ENCODE data around the gene MED20. TPM values are rescaled to one million over a fixed set of nuclear protein-coding genes. Genes with fewer than 3 reads are reported as not detected.

MED20 gene
- total RNA-seq, 4 donors from 2014 or later = 6.9 to 18.7 (median 15.0) TPM

- WGBS, 2 donors = 88 to 91% methylated on average over 13 of the region's 13 CpGs
- H3K27ac ChIP-seq = no peak overlapping the region
These were observed 48.8 kb downstream of the MED20 start for GRCh38 chr6:41872147-41872546.

GRCh38 chr6:41871691-41872090 is 49.2 kb downstream of the MED20 start:
- intact Hi-C loops (cut with DNase I) = no loop called here
- no peaks in the 10 kb centered on the region for H3K27me3 ChIP-seq
- no peak for TF ChIP-seq CTCF (IDR thresholded peaks at IDR 0.05)
- TF ChIP-seq POLR2A (IDR thresholded peaks at IDR 0.05) = no peak
- no peak for DNase-seq
- H3K36me3 ChIP-seq = no peaks in the 10 kb centered on the region
- no peak overlapping the region for H3K4me3 ChIP-seq
- whole genome bisulfite sequencing, 2 donors = 90 to 92% methylated on average over 2 of the region's 2 CpGs
- H3K4me1 ChIP-seq = no peaks in the 10 kb centered on the region
- no peaks in the 10 kb centered on the region for H3K9me3 ChIP-seq
- no peak overlapping the region for H3K27ac ChIP-seq

More at GRCh38 chr6:41872147-41872546, 48.8 kb downstream of the MED20 start:
- Histone ChIP-seq H3K36me3 (no peaks in the 10 kb centered on the region), H3K27me3 (no peaks in the 10 kb centered on the region), H3K4me1 (no peaks in the 10 kb centered on the region), H3K9me3 (no peaks in the 10 kb centered on the region), H3K4me3 (no peak overlapping the region)
- TF ChIP-seq CTCF (IDR thresholded peaks at IDR 0.05) = no peak
- TF ChIP-seq POLR2A (IDR thresholded peaks at IDR 0.05) = no peak
- DNase-seq = no peak
- intact Hi-C loops (cut with DNase I) = no loop called here

GRCh38 chr6:41859356-41859755 is 61.6 kb downstream of the MED20 start:
- no peaks in the 10 kb centered on the region for H3K9me3 ChIP-seq

GRCh38 chr6:41858703-41859102 is 62.2 kb downstream of the MED20 start:
- intact Hi-C loops (cut with DNase I) = no loop called here
- H3K4me3 ChIP-seq = no peak overlapping the region
- TF ChIP-seq POLR2A (IDR thresholded peaks at IDR 0.05) = no peak
- TF ChIP-seq CTCF (IDR thresholded peaks at IDR 0.05) = no peak
- DNase-seq = no peak
- no peaks in the 10 kb centered on the region for H3K27me3 ChIP-seq
- H3K27ac ChIP-seq = no peak overlapping the region
- H3K36me3 ChIP-seq = no peaks in the 10 kb centered on the region
- no peaks in the 10 kb centered on the region for H3K9me3 ChIP-seq
- WGBS, 2 donors = 97 to 98% methylated on average over 2 of the region's 2 CpGs
- no peaks in the 10 kb centered on the region for H3K4me1 ChIP-seq

More at GRCh38 chr6:41859356-41859755, 61.6 kb downstream of the MED20 start:
- no peak for DNase-seq
- intact Hi-C loops (cut with DNase I) = no loop called here
- no peak for TF ChIP-seq POLR2A (IDR thresholded peaks at IDR 0.05)
- no peak for TF ChIP-seq CTCF (IDR thresholded peaks at IDR 0.05)
- Histone ChIP-seq H3K4me3 (no peak overlapping the region), H3K27ac (no peak overlapping the region), H3K27me3 (no peaks in the 10 kb centered on the region), H3K4me1 (no peaks in the 10 kb centered on the region), H3K36me3 (no peaks in the 10 kb centered on the region)
- 84 to 91% methylated on average over 6 of the region's 6 CpGs for WGBS, 2 donors

Small RNA genes lying within 50 kb of the gene (small RNA-seq; reads per million reads assigned to genes)
- 0 reads per million in 4 donors for gene RF00019

Other genes with a start within 250 kb of the MED20 start
- 10 to 100 TPM in 3 of 4 donors, 1 to 10 TPM in 1; 7.0 to 17.5 (median 13.4) TPM for gene TFEB, start 185.5 kb downstream of the MED20 start, total RNA-seq
- gene PGC, start 173.7 kb downstream of the MED20 start, total RNA-seq = under 1 TPM in 1 of 4 donors, not detected in 3; 0.95 TPM
- 1 to 10 TPM in 2 of 4 donors, under 1 TPM in 2; 0.31 to 5.5 (median 1.5) TPM for gene FRS3, start 141.2 kb downstream of the MED20 start, total RNA-seq
- 10 to 100 TPM in 3 of 4 donors, 1 to 10 TPM in 1; 5.1 to 11.4 (median 10.8) TPM for gene PRICKLE4, start 140.4 kb downstream of the MED20 start, total RNA-seq
- gene TOMM6, start 133.4 kb downstream of the MED20 start, total RNA-seq = 100 to 1,000 TPM; 116 to 182 (median 150) TPM
- gene USP49, start 25.8 kb downstream of the MED20 start, total RNA-seq = 1 to 10 TPM; 1.4 to 2.7 (median 1.8) TPM
- 10 to 100 TPM in 3 of 4 donors, 1 to 10 TPM in 1; 6.3 to 19.4 (median 13.0) TPM for gene BYSL, start 360 bp upstream of the MED20 start, total RNA-seq
- 100 to 1,000 TPM in 1 of 4 donors, 10 to 100 TPM in 3; 38.1 to 142 (median 46.5) TPM for gene CCND3, start 20.7 kb upstream of the MED20 start, total RNA-seq
- gene TAF8, start 129.4 kb upstream of the MED20 start, total RNA-seq = 10 to 100 TPM in 3 of 4 donors, 1 to 10 TPM in 1; 6.0 to 33.2 (median 10.8) TPM
- 100 to 1,000 TPM in 3 of 4 donors, 10 to 100 TPM in 1; 87.8 to 254 (median 142) TPM for gene C6orf132, start 221.5 kb upstream of the MED20 start, total RNA-seq

Measured in esophagus squamous epithelium (tissue), 5 donors.